ENCODE measurements around the gene TTC23.

The TTC23 gene

DNA sequence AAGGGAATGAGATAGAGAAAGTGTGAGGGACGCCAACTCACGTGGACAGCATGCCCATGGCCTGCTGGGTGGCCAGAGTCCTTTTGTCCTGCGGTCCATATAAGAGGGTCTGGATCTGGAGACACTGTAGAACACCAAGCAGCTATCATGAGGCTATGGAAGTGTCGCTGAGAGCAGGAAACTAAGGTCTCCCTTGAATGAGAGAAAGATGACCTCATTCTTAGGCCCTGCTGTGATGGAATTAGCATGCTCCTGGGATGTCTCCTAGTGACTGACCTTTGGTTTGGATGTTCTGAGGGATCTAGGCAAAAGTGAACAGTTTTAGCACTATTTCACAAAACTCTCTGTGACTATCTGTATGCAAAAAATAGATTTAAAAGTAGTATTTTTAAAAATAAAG lies 110.1 kb downstream of the TTC23 start:
- no peaks in the 10 kb centered on the region for H3K4me1 ChIP-seq (ENCODE audit: insufficient read depth, poor library complexity, severe bottlenecking)
- no peak overlapping the region for H3K4me3 ChIP-seq (ENCODE audit: severe bottlenecking)
- no peaks in the 10 kb centered on the region for H3K27me3 ChIP-seq (ENCODE audit: insufficient read depth, poor library complexity, severe bottlenecking)
- DNase-seq (ENCODE audit: low spot score), result no peak
- ATAC-seq (ENCODE audit: low read depth), result no peak
- no peak overlapping the region for H3K27ac ChIP-seq (ENCODE audit: poor library complexity, severe bottlenecking)
- no peaks in the 10 kb centered on the region for H3K9me3 ChIP-seq (ENCODE audit: severe bottlenecking)
- 0 out of 2 replicates have a peak, but pooled peaks cover 3% of the 10 kb centered on the region for H3K36me3 ChIP-seq (ENCODE audit: low read depth)
- TF ChIP-seq, protein P1, sequence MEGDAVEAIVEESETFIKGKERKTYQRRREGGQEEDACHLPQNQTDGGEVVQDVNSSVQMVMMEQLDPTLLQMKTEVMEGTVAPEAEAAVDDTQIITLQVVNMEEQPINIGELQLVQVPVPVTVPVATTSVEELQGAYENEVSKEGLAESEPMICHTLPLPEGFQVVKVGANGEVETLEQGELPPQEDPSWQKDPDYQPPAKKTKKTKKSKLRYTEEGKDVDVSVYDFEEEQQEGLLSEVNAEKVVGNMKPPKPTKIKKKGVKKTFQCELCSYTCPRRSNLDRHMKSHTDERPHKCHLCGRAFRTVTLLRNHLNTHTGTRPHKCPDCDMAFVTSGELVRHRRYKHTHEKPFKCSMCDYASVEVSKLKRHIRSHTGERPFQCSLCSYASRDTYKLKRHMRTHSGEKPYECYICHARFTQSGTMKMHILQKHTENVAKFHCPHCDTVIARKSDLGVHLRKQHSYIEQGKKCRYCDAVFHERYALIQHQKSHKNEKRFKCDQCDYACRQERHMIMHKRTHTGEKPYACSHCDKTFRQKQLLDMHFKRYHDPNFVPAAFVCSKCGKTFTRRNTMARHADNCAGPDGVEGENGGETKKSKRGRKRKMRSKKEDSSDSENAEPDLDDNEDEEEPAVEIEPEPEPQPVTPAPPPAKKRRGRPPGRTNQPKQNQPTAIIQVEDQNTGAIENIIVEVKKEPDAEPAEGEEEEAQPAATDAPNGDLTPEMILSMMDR (IDR thresholded peaks at IDR 0.05; ENCODE audit: poor library complexity, severe bottlenecking), result no peak

DNA sequence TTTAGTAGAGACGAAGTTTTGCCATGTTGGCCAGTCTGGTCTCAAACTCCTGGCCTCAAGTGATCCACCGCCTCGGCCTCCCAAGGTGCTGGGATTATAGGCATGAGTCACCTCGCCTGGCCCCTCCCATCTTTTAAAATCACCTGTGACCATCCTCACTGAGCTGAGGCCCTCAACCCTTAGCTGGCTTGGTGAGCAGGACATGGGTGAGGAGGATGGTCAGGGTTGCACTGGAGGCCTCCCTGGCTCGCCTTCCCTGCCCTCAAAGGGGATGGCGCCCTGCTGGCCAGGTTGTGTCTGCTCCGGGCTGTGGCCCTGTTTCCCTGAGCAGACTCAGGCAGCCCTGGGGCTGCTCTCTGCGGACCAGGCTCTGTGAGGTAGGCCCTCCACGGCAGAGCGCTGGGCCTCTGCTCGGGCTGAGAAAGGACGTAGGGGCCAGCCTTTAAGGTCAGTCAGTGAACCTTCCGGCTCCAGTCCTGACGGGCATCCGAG lies 110.8 kb downstream of the TTC23 start:
- no peaks in the 10 kb centered on the region for H3K27me3 ChIP-seq (ENCODE audit: insufficient read depth, poor library complexity, severe bottlenecking)
- no peaks in the 10 kb centered on the region for H3K4me1 ChIP-seq (ENCODE audit: insufficient read depth, poor library complexity, severe bottlenecking)
- DNase-seq (ENCODE audit: low spot score), result no peak
- ATAC-seq (ENCODE audit: low read depth), result peak; percentile 22; the same call in 2 of the 3 replicates
- H3K36me3 ChIP-seq (ENCODE audit: low read depth), result 0 out of 2 replicates have a peak, but pooled peaks cover 3% of the 10 kb centered on the region
- H3K9me3 ChIP-seq (ENCODE audit: severe bottlenecking), result no peaks in the 10 kb centered on the region
- H3K4me3 ChIP-seq (ENCODE audit: severe bottlenecking), result no peak overlapping the region
- TF ChIP-seq, protein P1 (IDR thresholded peaks at IDR 0.05; ENCODE audit: poor library complexity, severe bottlenecking), result no peak
- no peak overlapping the region for H3K27ac ChIP-seq (ENCODE audit: poor library complexity, severe bottlenecking)

DNA sequence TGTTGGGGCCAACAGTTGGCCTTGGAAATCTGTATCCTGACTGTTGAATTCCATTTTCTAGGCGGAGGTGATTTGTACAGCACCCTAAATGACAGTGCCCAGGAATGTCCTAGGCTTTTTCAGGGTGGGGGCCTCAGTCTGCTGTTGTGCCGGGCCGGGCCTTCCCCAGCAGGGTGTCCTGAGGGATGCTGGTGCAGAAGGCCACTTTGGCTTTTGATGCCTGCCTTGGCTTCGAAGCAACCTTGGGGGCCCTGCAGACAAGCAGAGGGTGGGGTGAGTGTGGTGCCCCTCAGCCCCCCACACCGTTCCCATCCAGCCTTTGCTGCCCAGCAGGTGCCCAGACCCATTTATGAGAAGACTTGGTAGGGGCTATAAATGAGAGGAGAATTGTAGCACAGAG lies 111.5 kb downstream of the TTC23 start:
- H3K4me1 ChIP-seq (ENCODE audit: insufficient read depth, poor library complexity, severe bottlenecking), result no peaks in the 10 kb centered on the region
- ATAC-seq (ENCODE audit: low read depth) (no peak), DNase-seq (ENCODE audit: low spot score) (no peak)
- 0 out of 2 replicates have a peak, but pooled peaks cover 3% of the 10 kb centered on the region for H3K36me3 ChIP-seq (ENCODE audit: low read depth)
- no peaks in the 10 kb centered on the region for H3K9me3 ChIP-seq (ENCODE audit: severe bottlenecking)
- TF ChIP-seq, protein P1 (IDR thresholded peaks at IDR 0.05; ENCODE audit: poor library complexity, severe bottlenecking), result no peak
- no peaks in the 10 kb centered on the region for H3K27me3 ChIP-seq (ENCODE audit: insufficient read depth, poor library complexity, severe bottlenecking)
- H3K4me3 ChIP-seq (ENCODE audit: severe bottlenecking), result no peak overlapping the region
- no peak overlapping the region for H3K27ac ChIP-seq (ENCODE audit: poor library complexity, severe bottlenecking)

DNA sequence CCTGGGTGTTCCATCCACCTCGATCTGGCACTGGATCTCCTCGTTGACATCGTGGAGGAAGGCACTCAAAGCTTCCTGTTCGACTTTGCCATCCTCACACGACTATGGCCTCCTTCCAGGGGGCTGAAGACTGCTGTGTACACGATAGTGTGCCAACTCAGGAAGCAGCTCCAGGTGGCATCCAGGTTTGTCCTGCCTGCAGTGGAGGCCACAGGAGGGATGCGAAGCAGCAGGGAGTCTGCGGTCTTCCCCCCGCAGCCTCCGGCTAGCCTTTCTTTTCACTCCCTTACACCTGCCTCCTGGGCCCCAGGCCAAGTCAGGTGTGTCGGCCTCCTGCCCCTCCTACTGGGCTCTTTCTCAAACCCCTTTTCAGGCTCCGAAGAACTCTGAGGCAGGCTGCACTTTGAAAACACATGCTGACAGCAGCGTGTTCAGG lies 112.3 kb downstream of the TTC23 start:
- ATAC-seq (ENCODE audit: low read depth) (no peak; the same call in 2 of the 3 replicates), DNase-seq (ENCODE audit: low spot score) (no peak)
- Histone ChIP-seq H3K4me3 (ENCODE audit: severe bottlenecking) (no peak overlapping the region), H3K36me3 (ENCODE audit: low read depth) (0 out of 2 replicates have a peak, but pooled peaks cover 3% of the 10 kb centered on the region), H3K27ac (ENCODE audit: poor library complexity, severe bottlenecking) (no peak overlapping the region), H3K4me1 (ENCODE audit: insufficient read depth, poor library complexity, severe bottlenecking) (no peaks in the 10 kb centered on the region), H3K9me3 (ENCODE audit: severe bottlenecking) (no peaks in the 10 kb centered on the region), H3K27me3 (ENCODE audit: insufficient read depth, poor library complexity, severe bottlenecking) (no peaks in the 10 kb centered on the region)
- TF ChIP-seq, protein P1 (IDR thresholded peaks at IDR 0.05; ENCODE audit: poor library complexity, severe bottlenecking), result no peak

DNA sequence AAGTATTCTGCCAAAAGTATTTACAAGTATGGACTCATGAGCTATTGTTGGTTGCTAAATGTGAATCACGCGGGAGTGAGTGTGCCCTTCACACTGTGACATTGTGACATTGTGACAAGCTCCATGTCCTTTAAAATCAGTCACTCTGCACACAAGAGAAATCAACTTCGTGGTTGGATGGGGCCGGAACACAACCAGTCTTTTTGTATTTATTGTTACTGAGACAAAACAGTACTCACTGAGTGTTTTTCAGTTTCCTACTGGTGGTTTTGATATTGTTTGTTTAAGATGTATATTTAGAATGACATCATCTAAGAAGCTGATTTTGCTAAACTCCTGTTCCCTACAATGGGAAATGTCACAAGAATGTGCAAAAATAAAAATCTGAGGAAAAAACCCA lies 114.2 kb downstream of the TTC23 start:
- TF ChIP-seq, protein P1 (IDR thresholded peaks at IDR 0.05; ENCODE audit: poor library complexity, severe bottlenecking), result no peak
- ATAC-seq (ENCODE audit: low read depth) (no peak), DNase-seq (ENCODE audit: low spot score) (no peak)
- Histone ChIP-seq H3K27me3 (ENCODE audit: insufficient read depth, poor library complexity, severe bottlenecking) (no peaks in the 10 kb centered on the region), H3K9me3 (ENCODE audit: severe bottlenecking) (no peaks in the 10 kb centered on the region), H3K36me3 (ENCODE audit: low read depth) (0 out of 2 replicates have a peak, but pooled peaks cover 3% of the 10 kb centered on the region), H3K27ac (ENCODE audit: poor library complexity, severe bottlenecking) (no peak overlapping the region), H3K4me3 (ENCODE audit: severe bottlenecking) (no peak overlapping the region), H3K4me1 (ENCODE audit: insufficient read depth, poor library complexity, severe bottlenecking) (no peaks in the 10 kb centered on the region)
